ENCODE data around the gene CTIF.

DNA sequence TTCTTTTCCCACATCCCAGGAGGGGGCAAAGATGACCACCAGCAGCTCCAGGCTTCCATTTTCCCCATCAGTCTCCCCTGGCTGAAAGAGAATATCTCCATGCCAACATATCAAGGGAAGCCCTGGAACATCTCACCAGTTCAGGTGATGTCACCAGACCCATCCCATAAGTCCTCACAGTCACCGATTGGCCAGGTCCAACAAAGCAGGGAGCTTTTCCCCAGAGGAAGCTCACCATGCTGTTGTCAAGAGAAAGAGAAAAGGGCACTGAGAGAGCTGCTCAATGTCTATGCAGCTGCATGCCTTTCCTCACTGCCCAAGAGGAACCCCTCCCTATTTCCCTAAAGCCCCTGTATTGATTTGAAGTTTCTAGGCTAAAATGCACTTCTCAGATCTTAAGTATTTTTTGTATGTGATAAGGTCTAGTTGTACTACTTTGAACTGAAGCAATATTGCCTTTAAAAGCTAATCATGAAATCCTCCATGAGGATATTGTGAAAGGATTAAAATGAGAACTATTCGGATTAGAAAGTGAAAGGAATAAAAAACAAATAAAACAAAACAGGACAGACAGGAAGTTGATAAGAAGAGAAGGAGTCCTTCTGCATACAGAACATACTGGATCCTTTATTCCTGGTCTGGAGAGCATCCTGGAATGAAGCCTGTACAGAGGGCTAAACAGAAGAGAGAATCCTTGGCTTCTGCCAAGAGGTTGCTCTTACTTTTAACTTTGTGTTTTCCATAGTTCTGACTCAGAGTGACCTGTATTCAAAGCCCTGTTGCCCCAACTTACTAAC lies 45.2 kb upstream of the CTIF start:
- TF ChIP-seq POLR2A (IDR thresholded peaks at IDR 0.05): no peak
- TF ChIP-seq, protein P1, sequence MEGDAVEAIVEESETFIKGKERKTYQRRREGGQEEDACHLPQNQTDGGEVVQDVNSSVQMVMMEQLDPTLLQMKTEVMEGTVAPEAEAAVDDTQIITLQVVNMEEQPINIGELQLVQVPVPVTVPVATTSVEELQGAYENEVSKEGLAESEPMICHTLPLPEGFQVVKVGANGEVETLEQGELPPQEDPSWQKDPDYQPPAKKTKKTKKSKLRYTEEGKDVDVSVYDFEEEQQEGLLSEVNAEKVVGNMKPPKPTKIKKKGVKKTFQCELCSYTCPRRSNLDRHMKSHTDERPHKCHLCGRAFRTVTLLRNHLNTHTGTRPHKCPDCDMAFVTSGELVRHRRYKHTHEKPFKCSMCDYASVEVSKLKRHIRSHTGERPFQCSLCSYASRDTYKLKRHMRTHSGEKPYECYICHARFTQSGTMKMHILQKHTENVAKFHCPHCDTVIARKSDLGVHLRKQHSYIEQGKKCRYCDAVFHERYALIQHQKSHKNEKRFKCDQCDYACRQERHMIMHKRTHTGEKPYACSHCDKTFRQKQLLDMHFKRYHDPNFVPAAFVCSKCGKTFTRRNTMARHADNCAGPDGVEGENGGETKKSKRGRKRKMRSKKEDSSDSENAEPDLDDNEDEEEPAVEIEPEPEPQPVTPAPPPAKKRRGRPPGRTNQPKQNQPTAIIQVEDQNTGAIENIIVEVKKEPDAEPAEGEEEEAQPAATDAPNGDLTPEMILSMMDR (IDR thresholded peaks at IDR 0.05): no peak
- no peak for TF ChIP-seq POLR2AphosphoS5 (IDR thresholded peaks at IDR 0.05; ENCODE audit: insufficient read depth in 1 of 2, low read depth in 1 of 2)
